Heart left ventricle (tissue), 13 donors: ENCODE measurements around the gene NINJ2.

ENCODE experiments used
- CTCF ChIP-seq, 12 donors: fragments of 200-600 bp; sonication (generic) in 4 of 12; IDR thresholded peaks; one replicate each; pipeline versions ENCODE4 v1.5.0 to v1.8.0; 2018 to 2022; ENCODE audit warnings: antibody characterized with exemption in 12 of 12, mild to moderate bottlenecking in 5 of 12
- POLR2A ChIP-seq, 2 donors: fragments of 450-650 bp; IDR thresholded peaks; one replicate each; pipeline ENCODE4 v1.6.1; 2017; ENCODE audit warnings: antibody characterized with exemption in 2 of 2, mild to moderate bottlenecking in 2 of 2, moderate library complexity in 2 of 2
- donor health status: ischemic (EF 13 %, LVEDD 7.1; RV severe dilation, severe dysfunction).
- donor health status: DM: no; HTN: yes; CAD: no.
- donor health status: DM: no; HTN: no; CAD: no.
- donor health status: ischemic (EF 25% LVEDD 6.9; RV normal size, moderate dysfunction).
- donor health status: ischemic (EF 25% LVEDD 5.7; RV mildly dilated, moderate dysfunction).
- donor health status: ischemic (EF 35%, LVEDD 5.7; RV mildly dilated, moderate dysfunction).
- donor health status: nonischemic (EF 11% LVEDD 7.7; RV severe dilation, severe dysfunction).
- donor health status: DM: yes; HTN: yes; CAD: no.
- donor health status: PGD.
- donor health status: ischemic (EF 29% LVEDD 5.4; RV normal size, mild dysfunction).
- donor health status: nonischemic (EF 23%, LVEDD 6.1; RV moderate dilation, normal function).

DNA sequence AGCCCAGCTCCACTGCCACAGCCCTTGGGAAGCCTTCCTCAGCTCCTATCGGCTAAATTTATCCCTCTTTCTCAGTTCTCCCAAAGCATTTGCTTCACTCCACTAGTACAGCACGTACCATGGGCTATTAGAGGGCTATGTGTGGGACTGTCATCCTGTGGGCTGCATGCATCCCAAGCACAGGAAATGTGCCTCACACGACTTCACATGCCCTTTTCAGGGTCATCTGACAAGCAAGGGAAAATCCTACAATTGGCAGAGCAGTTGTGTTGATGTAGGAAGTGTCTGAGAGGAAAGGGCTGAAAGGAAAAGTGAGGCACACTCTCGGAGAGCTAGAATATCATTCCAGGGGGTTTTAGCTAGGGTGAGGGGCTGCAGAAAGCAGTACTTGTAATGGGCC is 47.6 kb downstream of the NINJ2 start:
- TF ChIP-seq CTCF (IDR thresholded peaks at IDR 0.05) (no peak), POLR2A (IDR thresholded peaks at IDR 0.05) (no peak)
